Transverse colon (tissue), 3 donors: ENCODE measurements around the gene TESK2.

Source experiments
- POLR2A ChIP-seq: fragments of 450-650 bp; IDR thresholded peaks from one replicate; pipeline ENCODE4 v1.6.1; 2016; ENCODE audit warnings: antibody characterized with exemption, mild to moderate bottlenecking, moderate library complexity
- TF ChIP-seq, protein P1 (sequence below), 5 experiments: fragments of 200-600 bp in 3 of 5; fragments of 450-650 bp in 2 of 5; sonication (generic) in 3 of 5; IDR thresholded peaks; 1 replicate in 2 of 5; 2 replicates in 3 of 5; pipeline ENCODE4 v1.5.1; 2016 to 2017; ENCODE audit warnings: antibody characterized with exemption in 5 of 5, inconsistent platforms in 3 of 5, mild to moderate bottlenecking in 2 of 5, moderate library complexity in 1 of 5

DNA sequence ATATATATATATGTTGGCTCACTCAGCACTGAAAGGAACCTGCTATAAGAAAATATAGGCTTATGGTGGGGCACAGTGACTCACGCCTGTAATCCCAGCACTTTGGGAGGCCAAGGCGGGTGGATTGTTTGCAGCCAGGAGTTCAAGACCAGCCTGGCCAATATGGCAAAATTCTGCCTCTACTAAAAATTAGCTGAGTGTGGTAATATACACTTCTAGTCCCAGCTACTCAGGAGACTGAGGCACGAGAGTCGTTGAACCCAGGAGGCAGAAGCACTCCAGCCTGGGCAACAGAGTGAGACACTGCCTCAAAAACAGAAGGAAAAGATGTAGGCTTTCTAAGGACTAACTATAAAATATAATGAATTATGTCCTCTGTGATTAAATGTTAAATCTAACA, 136.1 kb downstream of the TESK2 start:
- TF ChIP-seq, protein P1, sequence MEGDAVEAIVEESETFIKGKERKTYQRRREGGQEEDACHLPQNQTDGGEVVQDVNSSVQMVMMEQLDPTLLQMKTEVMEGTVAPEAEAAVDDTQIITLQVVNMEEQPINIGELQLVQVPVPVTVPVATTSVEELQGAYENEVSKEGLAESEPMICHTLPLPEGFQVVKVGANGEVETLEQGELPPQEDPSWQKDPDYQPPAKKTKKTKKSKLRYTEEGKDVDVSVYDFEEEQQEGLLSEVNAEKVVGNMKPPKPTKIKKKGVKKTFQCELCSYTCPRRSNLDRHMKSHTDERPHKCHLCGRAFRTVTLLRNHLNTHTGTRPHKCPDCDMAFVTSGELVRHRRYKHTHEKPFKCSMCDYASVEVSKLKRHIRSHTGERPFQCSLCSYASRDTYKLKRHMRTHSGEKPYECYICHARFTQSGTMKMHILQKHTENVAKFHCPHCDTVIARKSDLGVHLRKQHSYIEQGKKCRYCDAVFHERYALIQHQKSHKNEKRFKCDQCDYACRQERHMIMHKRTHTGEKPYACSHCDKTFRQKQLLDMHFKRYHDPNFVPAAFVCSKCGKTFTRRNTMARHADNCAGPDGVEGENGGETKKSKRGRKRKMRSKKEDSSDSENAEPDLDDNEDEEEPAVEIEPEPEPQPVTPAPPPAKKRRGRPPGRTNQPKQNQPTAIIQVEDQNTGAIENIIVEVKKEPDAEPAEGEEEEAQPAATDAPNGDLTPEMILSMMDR (IDR thresholded peaks at IDR 0.05): no peak
- no peak for TF ChIP-seq POLR2A
